ENCODE measurements around the gene TPRG1L.

The TPRG1L gene

GRCh38 chr1:3630161-3630611 is 5.4 kb downstream of the TPRG1L start:
- no peak for DNase-seq

DNA sequence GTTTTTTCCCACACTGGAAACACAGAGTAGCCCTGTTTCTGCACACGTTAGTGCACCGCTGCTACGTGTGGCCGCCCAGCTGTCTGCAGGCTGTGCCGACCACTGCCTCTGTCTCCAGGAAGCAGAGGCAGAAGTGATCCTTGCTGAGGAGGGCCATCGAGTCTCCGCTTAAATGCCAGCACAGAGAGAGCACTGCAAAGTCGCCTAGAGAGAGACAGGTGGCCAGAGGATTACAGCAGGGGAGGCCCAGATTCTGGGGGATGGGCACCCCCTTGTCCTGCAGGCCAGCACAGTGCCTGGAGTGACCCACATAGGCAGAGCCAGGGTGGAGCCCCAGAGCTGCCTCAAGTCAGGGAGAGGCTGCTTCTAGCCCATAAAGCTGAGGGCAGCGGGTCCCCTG is 6.1 kb downstream of the TPRG1L start:
- no peak for DNase-seq

GRCh38 chr1:3631320-3632260 is 6.8 kb downstream of the TPRG1L start:
- DNase-seq, result no peak

GRCh38 chr1:3632298-3632697 is 7.5 kb downstream of the TPRG1L start:
- DNase-seq, result no peak

DNA sequence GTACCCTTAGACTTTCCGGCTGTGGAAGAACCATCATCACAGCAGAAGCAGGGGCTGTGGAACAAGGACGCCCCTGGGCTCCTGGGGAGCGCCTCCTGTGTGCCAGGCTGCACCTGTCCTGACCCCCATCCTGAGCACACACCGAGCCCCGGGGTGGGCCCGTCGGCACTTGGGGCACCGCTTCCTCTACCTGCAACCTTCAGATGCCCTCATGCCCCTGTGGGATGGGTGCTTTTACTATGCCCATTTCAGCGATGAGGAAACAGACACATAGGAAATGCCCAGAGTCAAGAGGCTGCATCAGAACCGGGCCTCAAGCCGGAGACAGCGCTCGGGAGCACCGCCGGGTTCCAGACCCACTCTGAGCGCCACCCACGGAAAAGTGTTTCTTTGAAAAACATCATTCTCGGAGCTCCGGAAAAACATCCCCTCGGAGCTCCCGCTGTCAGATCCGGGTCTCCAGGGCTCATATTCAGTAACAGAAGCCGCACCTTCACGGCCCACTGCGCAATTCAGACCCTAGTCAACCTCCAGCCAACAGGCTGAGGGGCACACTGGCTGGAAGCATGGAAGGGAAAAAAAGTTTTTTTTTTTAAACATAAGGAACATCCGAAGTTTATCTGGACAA is 8.0 kb downstream of the TPRG1L start:
- DNase-seq, result no peak

GRCh38 chr1:3633344-3634058 is 8.7 kb downstream of the TPRG1L start:
- DNase-seq, result no peak

GRCh38 chr1:3634059-3634800 is 9.4 kb downstream of the TPRG1L start:
- no peak for DNase-seq

- no peak for DNase-seq
Measured at GRCh38 chr1:3636080-3636479, 11.3 kb downstream of the TPRG1L start.

DNA sequence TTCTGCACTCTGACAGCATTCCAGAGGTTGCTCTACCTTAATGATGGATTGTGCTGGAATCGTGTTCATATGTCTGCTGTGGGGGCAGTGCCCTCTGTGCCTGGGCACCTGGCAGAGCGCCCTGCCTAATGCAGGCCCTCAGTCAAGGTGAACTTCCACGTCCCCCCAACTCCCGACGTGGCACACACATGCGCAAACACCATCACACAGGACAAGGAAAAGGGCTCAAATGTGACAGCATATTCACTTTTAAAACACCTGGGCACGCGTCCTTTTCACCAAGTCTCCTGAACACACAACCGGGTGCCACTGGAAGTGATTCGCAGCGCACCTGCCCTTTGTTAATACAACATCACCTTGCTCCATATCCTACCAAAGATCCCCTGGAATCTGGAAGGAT is 11.7 kb downstream of the TPRG1L start:
- DNase-seq, result no peak

GRCh38 chr1:3638027-3638426 is 13.2 kb downstream of the TPRG1L start:
- no peak for DNase-seq

GRCh38 chr1:3638676-3639075 is 13.9 kb downstream of the TPRG1L start:
- DNase-seq, result no peak

DNA sequence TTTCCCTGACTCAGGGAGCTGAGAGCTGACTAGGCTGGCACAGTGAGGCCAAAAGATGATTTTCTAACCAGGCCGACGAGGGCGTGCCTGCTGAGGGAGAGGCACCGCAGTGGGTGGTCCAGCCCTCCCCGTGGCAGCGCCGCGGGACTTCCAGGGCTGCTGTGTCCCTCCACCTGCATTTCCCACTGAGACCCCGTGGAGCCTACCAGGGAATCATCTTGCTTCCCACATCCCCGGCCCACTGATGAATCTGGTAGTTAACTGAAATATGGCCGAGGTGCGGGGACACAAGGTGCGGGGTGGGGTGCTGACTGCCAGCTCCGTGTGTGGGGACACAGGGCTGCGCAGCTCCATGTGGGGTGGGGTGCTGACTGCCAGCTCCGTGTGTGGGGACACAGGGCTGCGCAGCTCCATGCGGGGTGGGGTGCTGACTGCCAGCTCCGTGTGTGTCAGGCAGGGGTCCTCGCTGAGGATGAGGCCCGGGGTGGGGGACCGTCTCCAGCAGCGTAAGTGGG is 14.6 kb downstream of the TPRG1L start:
- no peak for DNase-seq

- no peak for DNase-seq
Measured at GRCh38 chr1:3640121-3640837, 15.5 kb downstream of the TPRG1L start.

DNA sequence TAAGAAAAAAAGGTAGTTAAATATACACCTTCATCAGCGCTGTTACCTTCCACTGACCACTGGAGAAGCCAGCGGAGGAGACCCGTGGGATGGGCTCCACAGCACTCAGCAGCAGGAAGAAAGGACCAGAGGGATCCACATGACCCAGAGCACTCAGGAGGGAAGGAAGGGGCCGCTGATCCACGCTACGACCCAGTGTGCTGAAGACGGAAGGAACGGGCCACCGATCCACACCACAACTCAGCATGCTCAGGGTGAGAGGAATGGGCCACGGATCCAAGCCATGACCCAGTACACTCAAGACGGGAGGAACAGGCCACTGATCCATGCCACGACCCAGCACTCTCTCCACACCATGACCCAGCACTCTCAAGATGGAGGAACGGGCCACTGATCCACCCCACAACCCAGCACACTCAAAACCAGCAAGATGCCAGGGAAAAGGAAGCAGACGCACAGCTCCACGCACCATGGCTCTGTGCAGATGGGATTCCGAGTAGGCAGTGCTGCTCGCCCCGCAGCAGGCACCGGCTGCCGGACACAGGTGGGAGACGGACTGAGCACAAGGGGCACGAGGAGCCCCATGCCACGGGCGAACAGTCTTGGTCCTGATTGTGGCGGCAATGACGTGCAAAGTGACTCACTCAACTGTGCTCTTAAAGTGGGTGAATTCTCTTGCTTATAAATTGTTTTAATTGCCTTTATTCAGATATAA is 16.4 kb downstream of the TPRG1L start:
- no peak for DNase-seq

GRCh38 chr1:3641816-3642215 is 17.0 kb downstream of the TPRG1L start:
- no peak for DNase-seq

DNA sequence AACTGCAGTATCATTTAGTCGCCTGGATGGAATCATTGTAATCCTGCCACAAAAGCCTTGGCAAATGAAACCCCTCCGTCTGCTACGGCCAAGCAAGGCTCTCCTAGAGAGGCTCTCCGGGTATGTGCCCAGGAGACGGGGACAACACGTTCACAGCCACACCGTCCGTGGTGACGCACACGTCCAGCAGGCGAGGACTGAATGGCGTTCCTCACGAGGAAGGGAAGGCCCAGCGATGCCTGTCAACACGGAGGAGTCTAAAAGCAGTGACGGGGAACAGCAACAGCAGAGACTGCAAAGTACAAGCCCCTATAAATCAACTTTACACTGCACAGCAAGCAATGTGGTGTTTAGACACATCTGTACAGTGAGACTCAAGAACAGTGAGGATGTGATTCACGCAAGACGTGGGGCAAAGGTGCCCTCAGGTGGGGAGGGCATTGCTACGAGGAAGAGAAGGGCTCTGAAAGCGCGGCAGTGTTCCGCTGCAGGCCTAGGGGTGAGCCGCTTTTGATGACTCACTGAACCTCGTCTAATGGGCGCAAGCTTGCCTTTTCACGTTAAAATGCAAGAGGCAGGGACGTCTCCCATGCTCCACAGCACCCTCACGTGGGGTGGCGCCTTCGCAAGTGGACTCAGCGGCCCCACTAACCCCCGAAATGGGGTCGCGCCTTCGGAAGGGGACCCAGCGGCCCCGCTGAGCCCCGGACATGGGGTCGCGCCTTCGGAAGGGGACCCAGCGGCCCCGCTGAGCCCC is 18.3 kb downstream of the TPRG1L start:
- DNase-seq, result no peak

GRCh38 chr1:3644273-3644672 is 19.5 kb downstream of the TPRG1L start:
- DNase-seq, result no peak

GRCh38 chr1:3645247-3645646 is 20.4 kb downstream of the TPRG1L start:
- DNase-seq, result no peak

GRCh38 chr1:3645666-3646355 is 21.0 kb downstream of the TPRG1L start:
- no peak for DNase-seq

GRCh38 chr1:3646596-3646995 is 21.8 kb downstream of the TPRG1L start:
- DNase-seq, result no peak
